SH-SY5Y (cell line): Measurements from ENCODE around the gene FFAR3.

Experiments
- GATA2 ChIP-seq: IDR thresholded peaks from 2 replicates; pipeline ENCODE4 v1.6.1; 2011; ENCODE audit warnings: mild to moderate bottlenecking, low read depth, low read length
- GATA3 ChIP-seq: IDR thresholded peaks from 2 replicates; pipeline ENCODE4 v1.6.1; 2011; ENCODE audit warnings: low read depth, mild to moderate bottlenecking, low read length, moderate library complexity

DNA sequence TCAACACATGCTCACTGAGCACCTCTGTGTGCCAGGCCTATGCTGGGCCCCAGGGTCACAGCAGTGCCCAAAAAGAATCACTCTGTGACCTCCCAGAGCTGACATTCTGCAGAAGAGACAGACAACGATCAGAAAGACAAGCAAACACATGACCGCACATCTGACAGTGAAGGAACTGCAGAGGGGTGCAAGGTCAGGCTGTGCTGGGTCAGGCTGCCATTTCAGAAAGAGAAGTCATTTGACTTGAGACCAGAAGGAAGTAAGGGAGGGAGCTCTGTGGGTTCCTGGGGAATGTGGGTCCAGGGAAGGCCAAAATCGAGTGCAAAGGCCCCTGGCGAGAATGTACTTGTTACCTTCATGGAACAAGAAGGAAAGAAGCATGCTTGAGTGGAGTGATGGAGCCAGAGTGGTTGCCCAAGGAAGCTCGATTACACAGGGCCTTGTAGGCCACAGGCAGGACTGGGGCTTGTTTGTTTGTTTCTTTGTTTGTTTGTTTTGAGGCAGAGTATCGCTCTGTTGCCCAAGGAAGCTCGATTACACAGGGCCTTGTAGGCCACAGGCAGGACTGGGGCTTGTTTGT lies 40.7 kb upstream of the FFAR3 start:
- TF ChIP-seq GATA3 = no peak
- TF ChIP-seq GATA2 = no peak
